ENCODE data around the gene RAPGEF4.
"Not testable (repeated sequence)": the region's sequence is repeated elsewhere in the genome, so short reads cannot be mapped to it uniquely, and the experiment has no call there.

The RAPGEF4 gene

DNA sequence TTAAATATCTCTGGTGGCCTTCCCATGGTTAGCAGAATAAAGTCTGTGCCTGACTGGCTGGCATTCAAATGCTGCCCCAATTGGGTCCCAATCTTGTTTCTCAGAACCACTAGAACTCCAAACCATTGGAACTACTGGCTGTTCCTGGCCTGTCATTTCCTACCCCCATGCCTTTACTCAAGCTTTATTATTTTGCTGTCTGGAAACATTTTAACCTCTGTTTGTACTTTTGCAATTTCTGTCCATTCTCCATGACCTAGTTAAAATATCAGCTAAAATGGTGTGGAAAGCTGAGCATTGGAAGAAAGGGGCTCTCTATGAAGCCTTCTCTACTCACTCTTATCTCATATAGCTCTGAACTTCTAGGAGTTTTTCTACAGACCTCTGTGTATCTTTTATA, 38.7 kb downstream of the RAPGEF4 start:
- no peak for DNase-seq (ENCODE audit: low read depth in 2 of 2)

DNA sequence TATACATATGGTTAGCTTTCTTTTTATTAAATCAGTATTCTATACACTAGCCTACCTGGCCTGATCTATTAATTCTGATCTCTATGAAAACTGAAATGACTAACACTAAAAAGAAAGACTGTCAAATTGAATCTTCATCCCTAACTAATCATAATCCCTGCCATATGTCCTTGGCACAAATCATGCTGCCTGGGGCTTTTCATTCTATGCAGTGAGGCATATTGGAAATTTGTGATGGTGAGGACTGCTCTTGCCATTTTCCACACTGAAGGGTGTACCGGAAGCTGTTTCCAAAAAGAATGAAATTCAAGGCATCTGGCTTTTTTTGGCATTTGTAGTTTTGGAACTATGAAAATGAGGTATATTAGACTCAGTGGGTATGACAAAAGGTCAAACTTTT, 39.7 kb downstream of the RAPGEF4 start:
- no peak for DNase-seq (ENCODE audit: low read depth in 2 of 2)

DNA sequence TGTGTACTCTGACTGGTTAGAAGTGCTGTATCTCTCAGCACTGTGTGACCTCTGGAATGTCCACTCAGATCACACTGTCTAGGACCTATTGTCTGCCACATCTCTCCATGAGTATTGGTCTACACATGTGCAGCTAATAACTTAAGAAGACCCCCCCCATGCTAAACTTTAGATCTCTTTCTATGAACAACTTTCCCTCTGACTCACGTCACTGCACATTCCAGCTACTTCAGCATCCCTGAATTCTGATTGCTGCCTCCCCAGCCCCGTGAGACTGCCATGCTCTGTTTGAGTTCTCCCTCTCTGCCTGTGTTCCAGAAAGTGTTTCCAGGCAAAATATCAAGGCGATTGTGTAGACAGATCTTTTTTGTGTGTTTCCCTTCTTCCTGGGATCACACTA, 41.8 kb downstream of the RAPGEF4 start:
- DNase-seq (ENCODE audit: low read depth in 2 of 2): no peak

DNA sequence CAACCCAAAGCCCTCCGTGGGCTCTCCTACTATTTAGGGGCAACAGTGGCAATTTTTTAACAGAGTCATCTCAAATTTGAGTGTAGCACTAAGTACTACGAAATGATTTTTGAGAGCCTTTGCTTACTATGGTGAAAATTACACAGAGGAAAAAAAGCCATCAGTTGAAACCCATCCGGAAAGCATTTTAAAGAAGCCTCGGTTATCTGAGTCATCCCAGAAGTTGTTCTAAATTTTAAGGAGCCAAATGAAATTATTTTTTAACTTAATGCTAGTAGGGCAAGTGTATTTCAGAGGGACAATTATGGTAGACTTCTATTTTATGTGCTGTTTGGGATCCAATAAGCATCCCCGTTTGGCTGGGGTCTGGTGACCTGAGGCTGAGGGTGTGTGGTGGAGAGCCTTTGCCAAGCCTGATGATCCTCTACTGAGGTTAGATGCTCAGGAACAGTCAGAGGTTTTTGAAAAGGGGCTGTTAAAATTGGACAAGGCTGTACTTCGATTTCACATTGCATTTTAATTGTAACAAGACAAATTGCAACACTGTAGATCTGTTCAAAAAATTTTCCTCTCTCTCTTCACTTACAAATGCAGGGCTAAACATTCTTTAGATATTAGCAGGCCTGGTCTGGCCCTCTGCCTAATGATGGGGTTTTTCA, 47.0 kb downstream of the RAPGEF4 start:
- no peak for DNase-seq (ENCODE audit: low read depth in 2 of 2)

DNA sequence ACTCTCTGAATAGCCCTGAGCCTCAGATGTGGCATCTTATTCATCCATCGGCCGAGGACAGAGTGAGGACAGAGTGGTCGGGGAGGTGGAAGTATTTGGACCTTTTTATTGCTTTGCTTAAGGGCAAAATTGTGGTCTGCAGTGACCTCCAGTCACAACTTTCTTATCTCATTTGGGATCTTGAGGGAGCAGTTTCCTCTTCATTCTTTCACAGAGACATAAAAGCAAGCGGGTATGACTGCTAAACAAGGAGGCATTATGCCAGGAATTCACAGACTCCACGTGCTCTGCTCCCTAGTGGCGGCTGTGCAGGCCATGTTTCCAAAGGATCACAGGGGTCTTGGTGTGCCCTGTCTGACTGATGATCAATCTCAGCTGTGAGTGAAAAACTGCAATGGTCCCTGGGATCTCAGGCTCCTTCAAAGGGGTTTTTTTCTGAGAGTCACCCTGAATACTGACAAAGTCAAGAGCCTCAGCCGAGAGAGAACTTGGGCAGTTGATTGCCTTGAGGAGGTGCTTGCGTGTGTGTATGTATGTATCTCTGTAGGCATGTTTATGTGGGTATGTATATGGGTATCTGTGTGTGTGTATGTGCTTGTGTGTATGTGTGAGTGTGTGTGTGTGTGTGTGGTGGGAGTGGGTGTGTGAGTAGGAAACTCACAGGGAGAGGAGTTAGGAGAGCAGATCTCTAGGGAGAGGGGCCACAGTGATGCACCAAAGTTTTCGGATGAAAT, 47.7 kb downstream of the RAPGEF4 start:
- no peak for DNase-seq (ENCODE audit: low read depth in 2 of 2)

DNA sequence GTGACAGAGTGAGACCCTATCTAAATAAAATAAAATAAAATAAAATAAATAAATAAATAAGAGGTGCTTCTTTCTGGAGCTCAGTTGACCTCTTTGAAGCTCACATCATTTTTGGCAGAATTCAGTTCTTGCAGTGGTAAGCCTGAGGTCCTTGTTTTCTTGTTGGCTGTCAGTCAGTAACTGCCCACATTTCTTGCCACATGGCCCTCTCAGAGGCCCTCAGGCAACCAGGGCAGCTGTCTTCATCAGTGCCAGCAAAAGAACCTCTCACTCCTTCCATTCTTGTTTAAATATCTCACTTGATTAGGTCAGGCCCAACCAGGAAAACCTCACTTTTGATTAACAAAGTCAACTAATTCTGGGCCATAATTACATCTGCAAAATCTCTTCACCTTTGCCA, 53.2 kb downstream of the RAPGEF4 start:
- DNase-seq (ENCODE audit: low read depth in 2 of 2): no peak

DNA sequence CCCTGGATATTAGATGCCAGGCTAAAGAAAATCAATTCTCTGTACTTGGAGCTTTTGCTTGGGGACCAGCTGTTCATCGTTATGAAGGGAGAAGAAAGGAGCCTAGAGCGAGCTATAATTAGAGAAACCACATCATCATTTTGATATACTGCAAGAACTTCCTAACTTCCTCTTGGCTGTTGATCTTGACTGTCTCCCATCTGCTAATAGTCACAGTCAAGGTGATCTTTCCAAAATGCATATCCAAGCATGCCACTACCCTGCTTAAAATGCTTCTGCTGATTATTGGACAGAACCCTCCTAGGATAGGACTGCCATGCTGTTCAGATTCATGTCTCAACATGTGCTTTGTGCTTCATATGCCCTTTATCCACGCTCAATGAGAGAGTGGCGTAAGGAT, 54.8 kb downstream of the RAPGEF4 start:
- no peak for DNase-seq (ENCODE audit: low read depth in 2 of 2)

DNA sequence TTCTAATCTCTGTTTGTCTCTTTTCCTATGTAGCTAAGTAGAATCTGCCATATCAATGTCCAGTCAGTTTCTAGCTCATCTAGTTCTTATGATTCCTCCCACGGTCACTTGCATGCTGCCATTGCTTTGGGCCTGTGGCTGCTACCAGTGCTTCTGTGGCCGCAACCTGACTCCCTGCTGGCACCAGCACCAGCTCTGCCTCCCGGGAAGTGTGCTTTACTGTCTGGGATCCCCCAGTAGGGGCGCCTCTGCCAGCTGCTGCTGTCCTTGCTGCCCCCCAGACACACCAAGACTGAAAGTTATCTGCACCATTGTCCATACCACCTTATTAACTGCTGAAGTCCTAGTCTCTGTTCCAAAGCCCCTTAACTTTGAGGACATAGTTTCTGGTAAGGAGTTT, 56.3 kb downstream of the RAPGEF4 start:
- DNase-seq (ENCODE audit: low read depth in 2 of 2): no peak

DNA sequence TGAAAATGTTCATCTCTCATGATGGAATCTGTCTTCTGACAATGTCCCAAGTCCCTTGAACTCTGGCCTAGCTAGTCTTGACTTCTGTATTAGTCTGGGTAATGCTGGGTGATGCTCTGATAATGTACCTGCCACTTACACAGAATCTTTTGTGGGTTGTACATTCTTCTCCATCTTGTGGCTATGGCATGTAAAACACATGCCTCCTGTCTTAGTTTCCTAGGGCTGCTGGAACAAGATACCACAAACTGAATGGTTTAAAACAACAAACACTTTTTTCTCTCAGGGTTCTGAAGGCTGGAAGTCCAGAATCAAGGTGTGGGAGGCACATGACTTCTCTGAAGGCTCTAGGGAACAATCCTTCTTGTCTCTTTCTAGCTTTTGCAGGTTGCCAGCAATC, 57.1 kb downstream of the RAPGEF4 start:
- DNase-seq (ENCODE audit: low read depth in 2 of 2): no peak

DNA sequence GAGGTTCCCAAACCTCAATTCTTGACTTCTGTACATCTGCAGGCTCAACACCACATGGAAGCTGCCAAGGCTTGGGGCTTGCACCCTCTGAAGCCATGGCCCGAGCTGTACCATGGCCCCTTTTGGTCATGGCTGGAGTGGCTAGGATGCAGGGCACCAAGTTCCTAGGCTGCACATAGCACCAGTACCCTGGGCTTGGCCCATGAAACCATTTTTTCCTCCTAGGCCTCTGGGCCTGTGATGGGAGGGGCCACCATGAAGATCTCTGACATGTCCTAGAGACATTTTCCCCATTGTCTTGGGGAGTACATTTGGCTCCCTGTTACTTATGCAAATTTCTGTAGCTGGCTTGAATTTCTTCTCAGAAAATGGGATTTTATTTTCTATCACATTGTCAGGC, 67.7 kb downstream of the RAPGEF4 start:
- DNase-seq (ENCODE audit: low read depth in 2 of 2): not testable (repeated sequence)

DNA sequence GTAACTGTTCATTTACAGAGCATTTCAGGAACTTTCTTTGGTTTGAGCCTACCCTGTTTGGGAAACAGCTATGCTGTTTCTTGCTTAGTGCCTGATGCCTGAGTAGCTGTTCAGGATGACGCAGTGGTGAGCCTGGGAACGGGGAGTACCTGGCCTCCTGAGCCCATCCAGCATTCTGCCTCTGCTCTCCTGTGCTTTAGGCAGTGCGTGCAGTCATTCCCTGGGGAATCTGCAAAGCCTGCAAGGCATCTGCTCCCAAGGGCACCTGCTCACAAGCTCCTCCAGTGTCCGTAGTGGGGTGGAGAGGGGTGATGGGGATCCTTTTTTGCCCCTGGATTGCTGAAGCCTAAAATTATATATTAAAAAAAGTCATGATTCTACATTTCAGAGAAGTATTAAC, 68.8 kb downstream of the RAPGEF4 start:
- DNase-seq (ENCODE audit: low read depth in 2 of 2): no peak

DNA sequence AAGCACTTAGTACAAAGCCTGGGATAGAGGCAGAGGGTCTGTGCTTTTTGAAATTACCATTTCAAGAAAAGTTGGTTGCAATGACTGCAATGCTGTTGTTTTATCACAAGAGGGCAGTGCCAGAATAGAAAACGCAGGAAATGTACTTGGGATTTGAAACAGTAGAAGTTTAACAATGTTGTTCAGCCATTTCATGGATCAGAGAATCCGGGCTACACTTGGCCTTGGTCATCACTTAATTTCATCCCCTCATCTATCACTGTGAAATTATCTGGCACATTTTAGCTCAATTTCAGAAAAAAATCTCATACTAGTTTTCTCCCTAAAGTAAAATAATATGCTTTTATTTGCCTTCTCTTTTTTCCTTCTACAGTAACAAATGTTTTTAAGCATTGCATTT, 70.8 kb downstream of the RAPGEF4 start:
- no peak for DNase-seq (ENCODE audit: low read depth in 2 of 2)

DNA sequence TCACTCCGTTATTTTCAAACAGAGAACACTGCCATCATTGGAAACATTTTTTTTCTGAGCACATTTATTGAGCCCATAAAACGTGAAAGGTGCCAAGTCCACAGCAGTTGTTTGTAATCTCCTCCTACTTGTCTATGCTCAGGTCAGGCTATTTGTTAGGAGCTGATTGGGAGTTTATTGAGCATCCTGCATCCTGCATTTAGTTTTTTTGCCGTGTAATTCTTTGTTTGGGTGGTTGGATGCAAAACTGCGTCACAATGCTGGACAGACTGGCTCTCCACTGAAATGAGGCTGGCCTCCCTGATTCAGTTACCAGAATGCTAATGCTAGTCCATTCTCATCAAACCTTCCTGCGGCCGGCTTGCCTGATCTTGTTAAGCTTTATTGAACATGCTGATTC, 71.4 kb downstream of the RAPGEF4 start:
- no peak for DNase-seq (ENCODE audit: low read depth in 2 of 2)

DNA sequence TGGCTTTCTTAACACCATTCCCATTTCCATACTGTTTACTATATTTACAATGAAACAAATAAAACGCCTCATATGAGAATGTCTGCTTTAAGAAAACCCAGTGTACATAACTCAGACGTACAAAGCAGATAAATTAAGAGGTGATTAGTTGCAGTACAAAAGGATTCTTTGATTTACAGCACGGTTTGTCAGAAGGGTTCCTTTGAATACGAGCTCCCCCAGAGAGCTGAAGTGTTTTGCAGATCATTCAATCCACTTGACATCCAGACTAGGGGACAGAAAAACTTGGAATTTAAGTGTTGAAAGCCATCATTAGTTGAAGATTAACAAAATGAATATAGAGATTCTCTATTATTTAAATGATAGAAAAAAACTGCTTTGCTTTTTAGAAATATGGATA, 72.5 kb downstream of the RAPGEF4 start:
- no peak for DNase-seq (ENCODE audit: low read depth in 2 of 2)

DNA sequence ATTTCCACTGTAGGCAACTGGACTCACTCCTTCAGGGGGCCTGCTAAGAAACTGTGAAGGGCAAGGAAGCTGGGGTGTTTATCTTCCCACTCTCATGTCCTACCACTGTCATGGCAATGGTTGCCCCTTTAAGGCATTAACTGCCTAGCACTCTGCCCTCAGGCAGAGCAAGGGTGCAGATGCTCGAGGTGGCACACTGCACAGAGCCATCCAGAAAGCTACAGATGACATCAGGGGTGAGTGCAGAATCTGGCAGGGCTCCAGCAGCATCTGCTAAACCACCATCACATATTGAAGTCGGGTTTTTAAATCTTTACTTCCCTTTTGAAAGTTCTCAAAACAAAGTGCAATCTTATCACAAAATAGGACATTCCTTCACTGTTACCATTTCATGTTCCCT, 75.4 kb downstream of the RAPGEF4 start:
- no peak for DNase-seq (ENCODE audit: low read depth in 2 of 2)

DNA sequence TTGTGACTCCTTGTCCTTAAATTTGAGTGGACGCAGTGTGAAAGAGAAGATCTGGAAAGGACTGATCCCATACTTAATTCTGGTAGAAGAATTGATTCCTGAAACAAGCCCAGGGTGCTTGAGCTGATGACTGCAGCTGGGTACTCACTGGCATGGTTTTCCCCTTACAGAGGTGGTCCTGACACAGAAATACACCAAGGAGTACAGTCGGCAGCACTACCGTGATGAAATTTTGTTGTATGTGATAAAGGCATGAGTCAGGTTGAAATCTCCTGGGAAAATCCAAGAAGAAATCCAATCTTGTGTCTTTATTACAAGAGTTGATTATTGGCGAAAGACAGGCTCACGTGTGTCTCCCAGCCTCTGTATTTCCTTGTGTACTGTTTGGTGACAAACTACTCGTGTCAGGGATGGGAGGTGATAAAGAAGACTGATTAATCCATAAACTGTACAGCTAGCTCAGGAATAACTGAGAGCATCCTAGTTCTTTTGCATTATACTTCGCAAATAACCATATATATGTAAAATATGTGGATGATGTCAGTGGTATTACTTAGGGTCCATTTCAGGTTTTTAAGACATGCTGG, 76.6 kb downstream of the RAPGEF4 start:
- DNase-seq (ENCODE audit: low read depth in 2 of 2): no peak

DNA sequence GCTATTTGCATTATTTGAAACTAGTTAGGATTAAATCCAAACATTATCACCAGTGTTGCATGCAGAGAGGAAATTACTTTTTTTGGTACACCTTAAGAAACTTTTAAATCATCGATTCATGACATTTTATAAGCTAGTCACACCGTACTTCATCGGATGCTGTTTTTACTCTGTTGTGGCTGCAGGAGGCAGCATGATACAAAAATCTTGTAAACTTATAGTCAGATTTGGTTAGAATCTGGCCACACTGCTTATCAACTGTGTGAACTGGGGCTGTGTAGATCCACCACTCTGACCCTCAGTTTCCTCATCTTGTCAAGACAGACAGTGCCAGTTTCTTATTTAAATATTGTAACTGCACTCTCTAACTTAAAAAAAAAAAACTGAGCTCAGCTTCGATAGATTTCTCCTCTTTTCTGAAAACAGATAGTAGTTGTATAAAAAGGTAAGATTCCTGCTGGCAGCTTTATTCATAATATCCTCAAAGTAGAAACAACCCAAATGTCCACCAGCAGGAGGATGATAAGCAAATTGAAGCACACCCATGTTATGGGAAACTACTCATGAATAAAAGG, 77.8 kb downstream of the RAPGEF4 start:
- DNase-seq (ENCODE audit: low read depth in 2 of 2): no peak

DNA sequence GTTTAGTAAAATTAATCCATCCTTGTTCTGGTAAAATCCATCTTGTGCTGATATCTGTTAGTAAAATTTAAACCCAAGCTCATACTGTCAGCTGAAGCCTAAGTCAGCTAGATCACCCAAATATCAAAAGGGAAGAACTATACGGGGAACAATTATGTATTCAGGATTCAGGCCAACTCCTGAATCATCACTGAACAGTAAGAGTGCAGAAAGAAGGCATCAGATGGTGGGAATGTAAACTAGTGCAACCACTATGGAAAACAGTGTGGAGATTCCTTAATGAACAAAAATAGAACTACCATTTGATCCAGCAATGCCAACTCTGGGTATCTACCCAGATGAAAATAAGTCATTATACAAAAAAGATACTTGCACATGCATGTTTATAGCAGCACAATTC, 81.8 kb downstream of the RAPGEF4 start:
- DNase-seq (ENCODE audit: low read depth in 2 of 2): no peak

DNA sequence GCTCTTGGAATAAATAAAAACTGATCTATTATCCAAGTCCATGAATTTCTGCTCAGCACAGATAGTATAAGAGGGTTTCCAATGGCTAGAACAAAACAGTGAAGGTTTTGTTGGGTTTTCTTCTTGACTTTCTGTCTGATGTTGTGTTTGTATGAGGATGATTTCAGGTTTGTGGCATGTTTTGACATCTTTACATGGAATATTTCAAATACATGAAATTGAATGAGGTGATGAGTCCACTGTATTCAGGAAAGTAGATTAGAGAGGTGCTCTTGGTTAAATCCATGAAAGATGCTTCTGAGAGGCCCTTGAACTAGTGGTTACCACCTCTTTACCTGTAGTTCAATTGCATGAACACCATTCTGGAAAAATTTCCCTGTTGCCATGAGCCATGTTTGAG, 84.3 kb downstream of the RAPGEF4 start:
- no peak for DNase-seq (ENCODE audit: low read depth in 2 of 2)

DNA sequence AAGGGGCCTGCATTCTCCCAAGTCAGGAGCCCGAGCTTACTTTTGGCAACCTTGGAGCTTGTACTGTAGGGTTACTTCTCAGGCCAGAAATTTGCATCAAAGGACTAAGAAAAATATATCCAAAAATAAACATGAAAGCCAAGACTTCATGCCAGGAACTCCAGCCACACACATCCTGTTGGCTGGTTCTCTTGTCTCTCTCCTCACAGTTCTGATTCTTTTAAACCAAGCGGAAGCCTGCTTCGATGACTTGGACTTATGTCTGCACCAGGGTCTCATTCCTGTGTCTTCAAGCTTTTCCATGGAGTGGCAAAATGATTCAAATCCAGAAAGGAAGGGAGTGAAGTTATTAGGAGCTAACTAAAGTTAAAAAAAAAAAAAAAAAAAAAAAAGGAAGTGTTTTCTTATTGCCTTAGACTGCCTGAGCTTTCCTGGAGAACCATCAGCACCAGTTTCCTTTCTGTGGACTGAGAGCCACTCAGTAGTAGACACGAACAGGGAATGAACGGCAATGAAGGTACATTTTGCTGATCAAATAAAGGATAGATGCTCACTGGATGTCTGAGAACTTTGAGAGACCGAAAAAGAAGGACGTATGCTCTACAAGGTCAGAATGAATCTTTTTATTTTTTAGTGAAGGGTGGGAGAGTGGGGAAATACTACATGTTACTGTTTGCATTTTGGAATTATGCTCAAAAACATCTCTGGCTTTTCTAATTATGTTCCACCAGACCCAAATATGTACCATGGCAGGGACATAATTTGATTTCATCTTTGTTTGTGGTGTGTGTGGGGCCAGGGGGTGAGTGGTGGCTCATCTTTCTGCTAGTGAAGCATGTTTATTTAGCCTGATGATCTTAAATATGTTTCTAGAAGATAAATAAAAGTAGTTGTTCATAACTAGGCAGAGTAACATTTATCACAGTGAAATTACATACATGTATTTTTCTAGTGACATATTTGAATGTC, 86.0 kb downstream of the RAPGEF4 start:
- no peak for DNase-seq (ENCODE audit: low read depth in 2 of 2)

DNA sequence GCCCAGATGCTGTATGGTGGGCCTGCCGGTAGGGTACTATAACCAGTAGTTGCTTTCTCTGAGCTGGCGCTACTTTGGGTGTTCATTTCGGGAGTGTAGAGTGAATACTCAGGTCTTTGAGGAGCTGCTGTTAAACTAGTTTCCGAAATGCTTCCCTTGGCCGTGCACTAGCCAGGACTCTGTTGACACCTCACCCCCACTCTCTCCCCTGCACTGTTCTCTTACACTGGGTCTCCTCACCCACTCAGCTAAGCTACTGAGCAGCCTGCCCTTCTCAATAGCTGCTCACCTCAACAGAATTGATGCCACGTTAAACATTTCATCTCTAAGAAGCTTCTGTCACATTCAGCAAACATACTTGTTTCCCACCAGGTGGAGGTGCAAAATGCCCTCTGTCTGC, 86.9 kb downstream of the RAPGEF4 start:
- no peak for DNase-seq (ENCODE audit: low read depth in 2 of 2)

Data from activated CD4-positive, alpha-beta T cell treated with anti-CD3 and anti-CD28 coated beads for 24 hours (primary cell).